Bronchial epithelial cell (primary cell): ENCODE measurements around the gene ATP12A. TPM values are rescaled to one million over a fixed set of nuclear protein-coding genes. Genes with fewer than 3 reads are reported as not detected.
A peak's percentile ranks its signal among the peaks of the same experiment; 100 is the strongest.

Source experiments
- DNase-seq: peaks from one replicate; pipeline ENCODE4 v3.0.0-alpha.2; 2010; ENCODE audit warnings: low read depth
- FAIRE-seq: peaks from 2 replicates; lab custom pipeline; 2011; peaks lifted over from hg19 to GRCh38; lab: Jason Lieb, UNC
- H3K27me3 ChIP-seq: 2 replicates; pipeline ENCODE4 v1.5.1; 2011; ENCODE audit warnings: low read length; ENCODE audit not compliant: control insufficient read depth, insufficient read depth
- H3K36me3 ChIP-seq: 2 replicates; pipeline ENCODE4 v1.5.1; 2011; ENCODE audit warnings: low read length; ENCODE audit not compliant: control insufficient read depth, insufficient read depth
- H3K4me3 ChIP-seq: 2 replicates; pipeline ENCODE4 v1.5.1; 2011; ENCODE audit warnings: mild to moderate bottlenecking, low read depth, low read length, control low read depth
- CTCF ChIP-seq: IDR thresholded peaks from 2 replicates; pipeline ENCODE4 v1.5.1; 2011; ENCODE audit warnings: mild to moderate bottlenecking, moderate library complexity, low read length, control low read depth, inconsistent platforms; ENCODE audit not compliant: insufficient read depth, severe bottlenecking
- total RNA-seq: library from RNA; depleted of rRNA; stranded (reverse); fragments of >200 nt; gene quantifications from 2 replicates; pipeline ENCODE4 v1.2.1, GENCODE V29; 2014

The ATP12A gene
- total RNA-seq, 1 donor from 2014 or later, result 7.9 TPM

GRCh38 chr13:24671386-24672113 lies 8.7 kb upstream of the ATP12A start:
- TF ChIP-seq CTCF, result peak; percentile 75
- no peak overlapping the region for H3K4me3 ChIP-seq
- DNase-seq (peak; percentile 92), FAIRE-seq (peak; percentile 99)
- no peaks in the 10 kb centered on the region for H3K36me3 ChIP-seq
- H3K27me3 ChIP-seq, result no peaks in the 10 kb centered on the region

GRCh38 chr13:24672141-24673132 lies 7.8 kb upstream of the ATP12A start:
- no peak for TF ChIP-seq CTCF
- Histone ChIP-seq H3K36me3 (no peaks in the 10 kb centered on the region), H3K27me3 (no peaks in the 10 kb centered on the region), H3K4me3 (no peak overlapping the region)
- no peak for DNase-seq
- FAIRE-seq, result no peak

GRCh38 chr13:24675806-24676570 lies 4.2 kb upstream of the ATP12A start:
- Histone ChIP-seq H3K27me3 (peaks cover 4% of the 10 kb centered on the region), H3K4me3 (no peak overlapping the region), H3K36me3 (no peaks in the 10 kb centered on the region)
- FAIRE-seq, result no peak
- TF ChIP-seq CTCF, result no peak
- DNase-seq, result no peak

GRCh38 chr13:24678151-24678550 lies 2.1 kb upstream of the ATP12A start:
- DNase-seq, result no peak
- TF ChIP-seq CTCF, result no peak
- Histone ChIP-seq H3K27me3 (peaks cover 6% of the 10 kb centered on the region), H3K36me3 (no peaks in the 10 kb centered on the region), H3K4me3 (no peak overlapping the region)
- FAIRE-seq, result peak; percentile 91

- no peak for TF ChIP-seq CTCF
- H3K27me3 ChIP-seq, result peaks cover 6% of the 10 kb centered on the region
- H3K36me3 ChIP-seq, result no peaks in the 10 kb centered on the region
- no peak overlapping the region for H3K4me3 ChIP-seq
- DNase-seq (no peak), FAIRE-seq (no peak)
Observed at GRCh38 chr13:24679686-24680085, 522 bp upstream of the ATP12A start.
